HG03469 (cell line): ENCODE measurements around the gene CENPU.
"Not testable (repeated sequence)": the region's sequence is repeated elsewhere in the genome, so short reads cannot be mapped to it uniquely, and the experiment has no call there.

Experiments used
- ATAC-seq: cut with Tn5 transposase; IDR thresholded peaks from one replicate; pipeline ENCODE4 v1.9.1; 2021; ENCODE audit warnings: mild to moderate bottlenecking, moderate library complexity, moderate number of reproducible peaks; ENCODE audit not compliant: unreplicated experiment

Gene CENPU, protein sequence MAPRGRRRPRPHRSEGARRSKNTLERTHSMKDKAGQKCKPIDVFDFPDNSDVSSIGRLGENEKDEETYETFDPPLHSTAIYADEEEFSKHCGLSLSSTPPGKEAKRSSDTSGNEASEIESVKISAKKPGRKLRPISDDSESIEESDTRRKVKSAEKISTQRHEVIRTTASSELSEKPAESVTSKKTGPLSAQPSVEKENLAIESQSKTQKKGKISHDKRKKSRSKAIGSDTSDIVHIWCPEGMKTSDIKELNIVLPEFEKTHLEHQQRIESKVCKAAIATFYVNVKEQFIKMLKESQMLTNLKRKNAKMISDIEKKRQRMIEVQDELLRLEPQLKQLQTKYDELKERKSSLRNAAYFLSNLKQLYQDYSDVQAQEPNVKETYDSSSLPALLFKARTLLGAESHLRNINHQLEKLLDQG

DNA sequence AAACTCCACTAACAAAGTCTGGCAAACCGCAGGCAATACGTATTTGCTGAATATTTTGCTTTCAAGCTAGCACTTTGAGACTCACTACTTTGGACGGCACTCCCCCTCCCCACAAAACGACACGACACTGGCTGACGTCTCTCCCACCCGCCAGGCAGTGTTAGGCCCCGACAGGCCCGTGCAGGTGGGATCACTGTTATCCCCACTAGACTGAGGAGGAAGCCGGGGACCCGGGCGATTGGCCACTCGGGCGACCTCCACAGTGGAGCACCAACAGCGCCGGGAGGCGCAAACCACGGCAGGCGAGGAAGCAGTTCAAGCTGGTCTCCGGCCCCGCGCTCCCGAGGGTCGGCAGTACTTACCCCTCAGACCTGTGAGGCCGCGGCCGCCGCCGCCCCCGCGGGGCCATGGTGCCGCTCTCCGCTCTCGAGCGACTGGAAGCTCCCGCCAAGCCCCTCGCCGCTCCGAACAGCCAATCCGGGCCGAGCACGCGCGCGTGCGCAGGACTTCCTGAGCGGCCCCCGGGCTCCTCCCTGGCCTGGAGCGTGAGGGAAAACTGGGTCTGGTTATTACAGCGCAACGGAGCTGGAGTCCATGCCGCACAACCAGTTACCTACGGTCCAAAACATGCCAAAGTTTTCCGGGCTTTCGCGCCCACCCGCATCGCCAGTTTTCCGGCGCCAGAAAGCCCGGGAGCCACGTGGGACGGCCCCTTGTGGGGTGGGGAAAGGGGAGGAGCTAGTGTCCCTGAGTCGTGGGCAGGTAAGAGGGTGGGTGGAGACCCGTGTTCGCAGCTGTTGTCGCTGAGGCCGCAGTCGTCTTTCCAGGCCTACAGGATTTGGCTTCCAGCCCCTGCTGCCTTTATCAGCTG lies at the start of gene CENPU:
Gene CENPU, minus strand, starts transcription at position 443 of the 871 bp plus-strand sequence. Its CDS starts 34 bp downstream, at position 409.
- peak; percentile 92 for ATAC-seq

DNA sequence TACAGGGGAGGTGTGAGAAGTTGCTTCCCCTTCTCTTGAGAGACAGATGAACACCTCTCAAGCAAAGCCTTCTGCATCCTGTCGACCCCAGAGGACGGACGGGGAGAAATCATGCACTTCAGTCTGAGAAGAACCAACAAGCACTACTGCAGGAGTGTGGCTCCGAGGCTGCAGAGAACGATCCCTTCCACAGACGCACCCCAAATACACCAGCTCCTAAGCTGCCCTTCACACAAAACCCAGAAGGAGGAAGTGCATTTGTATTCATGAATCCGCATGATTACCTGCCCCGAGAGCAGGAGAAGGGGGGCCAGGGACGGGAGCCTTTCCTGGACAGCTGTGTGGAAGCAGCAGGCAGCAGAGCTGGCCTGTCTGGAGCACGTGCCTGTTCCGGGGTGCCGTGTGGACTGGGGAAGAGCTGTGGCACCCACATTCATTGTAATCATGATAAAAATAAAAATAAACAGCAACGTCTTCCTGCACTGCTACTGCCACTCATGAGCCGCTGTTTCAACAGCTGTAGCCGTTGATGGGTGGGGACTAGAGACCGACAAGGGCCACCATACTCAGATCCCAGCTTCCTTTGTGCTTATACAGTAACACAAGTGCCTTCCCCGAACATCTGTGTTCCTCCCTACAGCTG lies 49.0 kb upstream of the CENPU start:
- no peak for ATAC-seq

DNA sequence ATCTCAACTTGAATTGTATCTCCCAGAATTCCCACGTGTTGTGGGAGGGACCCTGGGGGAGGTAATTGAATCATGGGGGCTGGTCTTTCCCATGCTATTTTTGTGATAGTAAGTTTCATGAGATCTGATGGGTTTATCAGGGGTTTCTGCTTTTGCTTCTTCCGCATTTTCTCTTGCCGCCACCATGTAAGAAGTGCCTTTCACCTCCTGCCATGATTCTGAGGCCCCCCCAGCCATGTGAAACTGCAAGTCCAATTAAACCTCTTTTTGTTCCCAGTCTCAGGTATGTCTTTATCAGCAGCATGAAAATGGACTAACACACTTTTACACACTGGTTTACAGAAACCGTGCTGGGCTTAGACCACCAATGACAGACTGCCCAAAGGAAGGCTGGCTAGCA lies 45.3 kb upstream of the CENPU start:
- ATAC-seq = not testable (repeated sequence)

DNA sequence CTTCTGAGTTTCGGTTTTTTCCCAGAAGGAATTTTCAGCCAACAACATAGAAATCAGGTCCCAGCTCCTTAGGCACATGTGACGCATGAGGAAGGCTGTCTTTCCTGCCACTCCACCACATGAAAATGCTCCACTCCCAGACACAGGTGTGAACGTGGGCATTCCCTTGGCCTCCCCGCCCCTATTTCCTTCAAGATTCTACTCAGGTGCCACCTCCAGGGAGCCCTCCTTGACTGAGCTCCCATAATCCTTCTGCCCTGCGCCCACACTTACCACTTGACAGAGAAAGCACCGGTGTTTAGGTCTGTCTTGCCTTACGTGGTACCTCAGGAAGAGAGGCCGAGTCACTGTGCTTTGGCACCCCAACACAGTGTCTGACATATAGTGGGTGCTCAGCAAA lies 44.4 kb upstream of the CENPU start:
- ATAC-seq = no peak

DNA sequence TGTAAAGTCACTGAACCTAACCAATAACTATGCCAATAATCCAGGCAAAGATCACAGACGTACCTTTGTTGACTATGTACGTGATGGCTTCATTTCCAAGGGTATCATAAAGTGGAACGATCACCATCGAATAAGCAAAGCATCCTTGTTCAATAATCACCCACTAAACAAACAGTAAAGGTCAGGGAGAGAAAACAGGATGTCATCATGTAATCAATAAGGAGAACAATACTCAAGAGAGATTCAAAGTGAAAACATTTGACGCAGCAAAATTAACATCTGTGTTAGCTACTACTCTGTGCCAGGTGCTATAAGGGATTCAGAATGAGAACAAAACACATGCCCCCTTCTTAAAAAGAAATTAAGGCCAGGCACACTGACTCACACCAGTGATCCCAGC lies 42.9 kb upstream of the CENPU start:
- no peak for ATAC-seq

DNA sequence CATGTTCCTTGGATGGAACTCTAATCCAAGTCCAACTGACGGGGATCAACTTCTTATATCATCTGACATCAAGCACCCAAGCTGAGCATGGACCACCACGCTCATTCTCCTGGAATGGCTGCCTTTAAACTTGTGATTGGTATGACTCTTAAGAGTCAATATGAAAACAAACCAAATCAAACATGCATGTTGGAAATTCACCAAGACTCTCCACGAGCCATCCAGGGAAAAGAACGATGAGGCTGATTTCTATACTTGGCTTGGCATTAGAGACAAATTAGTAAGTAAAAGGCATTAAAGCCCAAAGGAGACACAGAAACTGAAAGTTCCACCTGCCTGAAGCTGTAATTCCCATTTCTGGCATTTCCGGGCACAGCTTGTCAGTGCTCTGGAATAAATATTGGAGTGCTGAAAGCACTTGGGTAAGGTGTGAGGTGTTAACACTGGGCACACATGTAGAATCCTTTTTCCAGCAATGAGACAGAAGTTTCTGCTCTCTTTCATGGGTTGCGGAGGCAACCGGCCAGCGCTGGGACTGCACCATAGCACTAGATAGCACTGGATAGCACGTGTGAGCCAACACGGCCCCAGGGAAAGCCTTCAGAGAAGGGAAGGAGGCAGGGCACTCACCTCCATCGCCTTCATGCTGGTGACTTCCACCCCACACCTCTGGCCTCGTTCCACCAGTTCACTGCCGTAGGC lies 42.1 kb upstream of the CENPU start:
- ATAC-seq = no peak

DNA sequence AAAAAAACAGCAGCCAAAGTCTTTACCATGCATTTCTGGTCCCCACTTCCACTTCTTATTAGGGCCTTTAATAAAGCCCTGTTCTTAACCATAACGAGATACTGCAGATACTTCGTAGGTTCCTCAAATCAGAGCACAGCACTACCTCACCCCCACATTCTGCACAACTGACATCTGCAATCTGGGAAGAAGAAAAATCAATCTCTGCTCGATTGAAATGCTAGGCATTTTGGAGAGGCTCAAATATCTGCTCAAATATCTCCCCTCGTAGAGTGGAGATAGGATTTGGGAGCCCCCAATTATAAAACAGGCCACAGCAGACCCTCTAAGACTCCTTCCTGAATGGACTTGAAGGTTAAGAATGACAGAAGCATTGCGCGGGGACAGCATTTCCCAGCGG lies 40.3 kb upstream of the CENPU start:
- no peak for ATAC-seq

DNA sequence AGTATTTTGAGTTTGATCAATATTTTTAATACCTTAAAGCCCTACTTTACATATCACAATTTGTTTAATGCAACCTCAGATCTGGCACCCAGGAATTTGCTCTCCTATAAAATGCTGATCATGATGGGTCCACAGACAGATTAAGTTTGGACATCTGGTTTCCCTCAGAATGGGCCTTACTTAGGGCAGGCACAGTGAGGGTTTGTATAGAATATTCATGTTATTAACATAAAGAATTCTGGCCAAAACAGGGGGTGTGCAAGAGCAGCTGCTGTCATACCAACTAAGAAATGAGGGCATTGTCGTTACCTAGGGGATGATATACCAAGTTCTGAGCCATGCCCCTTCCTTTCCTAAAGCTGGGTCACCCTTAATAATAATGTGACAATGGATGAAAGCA lies 37.5 kb upstream of the CENPU start:
- no peak for ATAC-seq

DNA sequence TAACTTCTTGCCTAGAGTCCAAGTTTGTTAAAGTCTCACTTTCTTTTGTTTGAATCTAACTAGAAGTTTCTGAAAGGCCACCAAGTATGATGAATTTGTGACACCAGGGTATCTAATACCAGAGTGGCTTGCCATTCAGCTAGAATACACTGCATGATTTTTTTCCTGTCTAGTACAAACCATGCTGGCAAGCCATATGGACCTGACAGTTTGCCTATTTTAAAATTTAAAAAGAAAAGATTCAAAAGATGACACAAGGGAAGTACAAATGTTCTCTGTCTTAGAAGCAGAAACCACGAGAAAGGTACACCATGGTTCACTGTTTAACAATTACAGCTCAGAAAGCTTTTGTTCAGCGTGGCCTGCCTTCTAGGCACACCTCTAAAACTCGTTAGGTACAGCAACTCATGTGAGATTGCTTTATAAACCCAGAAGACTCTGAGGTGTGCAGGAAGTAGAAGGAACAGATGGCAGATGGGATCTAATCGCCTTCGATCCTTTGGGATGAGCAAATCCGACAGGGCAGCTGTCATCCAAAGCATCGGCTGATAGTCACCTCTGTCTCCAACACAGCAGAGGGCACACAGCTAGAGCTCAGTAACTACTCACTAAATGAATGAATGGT lies 35.4 kb upstream of the CENPU start:
- no peak for ATAC-seq

DNA sequence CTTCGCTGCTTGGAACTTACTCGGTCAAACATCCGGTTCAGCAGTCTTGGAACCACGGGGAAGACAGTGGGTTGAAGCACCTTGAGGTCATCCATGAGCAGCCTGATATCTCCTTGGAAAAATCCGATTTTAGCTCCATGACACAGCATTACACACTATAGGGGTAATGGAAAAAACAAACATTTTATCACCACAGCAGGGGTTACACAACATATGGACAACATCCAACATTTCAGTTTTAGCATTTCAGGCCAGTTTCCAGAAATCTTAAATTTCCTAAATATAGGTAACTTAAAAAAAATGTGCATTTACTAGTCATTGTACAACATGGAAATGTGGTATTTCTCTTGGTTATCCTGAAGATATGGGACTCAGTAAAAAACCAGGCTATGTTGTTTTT lies 34.4 kb upstream of the CENPU start:
- ATAC-seq = no peak

DNA sequence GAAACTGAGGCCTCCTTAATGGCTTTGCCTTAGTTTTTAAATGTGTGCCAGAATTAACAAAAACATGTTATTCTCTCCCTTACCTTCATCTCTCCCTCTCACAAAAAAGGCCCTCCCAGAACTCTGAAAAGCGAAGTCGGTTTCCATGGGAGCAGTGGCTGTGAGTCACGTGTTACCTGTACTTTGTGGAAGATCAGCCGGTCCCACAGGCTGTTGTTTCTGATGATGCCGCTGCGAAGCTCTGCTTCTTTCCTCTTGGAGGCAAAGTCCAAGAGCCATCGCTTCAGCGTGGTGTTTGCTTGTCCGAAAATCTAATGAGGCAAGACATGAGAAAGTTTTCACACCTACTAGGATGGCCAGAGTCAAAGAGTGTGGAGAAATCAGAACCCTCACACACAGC lies 32.5 kb upstream of the CENPU start:
- no peak for ATAC-seq

DNA sequence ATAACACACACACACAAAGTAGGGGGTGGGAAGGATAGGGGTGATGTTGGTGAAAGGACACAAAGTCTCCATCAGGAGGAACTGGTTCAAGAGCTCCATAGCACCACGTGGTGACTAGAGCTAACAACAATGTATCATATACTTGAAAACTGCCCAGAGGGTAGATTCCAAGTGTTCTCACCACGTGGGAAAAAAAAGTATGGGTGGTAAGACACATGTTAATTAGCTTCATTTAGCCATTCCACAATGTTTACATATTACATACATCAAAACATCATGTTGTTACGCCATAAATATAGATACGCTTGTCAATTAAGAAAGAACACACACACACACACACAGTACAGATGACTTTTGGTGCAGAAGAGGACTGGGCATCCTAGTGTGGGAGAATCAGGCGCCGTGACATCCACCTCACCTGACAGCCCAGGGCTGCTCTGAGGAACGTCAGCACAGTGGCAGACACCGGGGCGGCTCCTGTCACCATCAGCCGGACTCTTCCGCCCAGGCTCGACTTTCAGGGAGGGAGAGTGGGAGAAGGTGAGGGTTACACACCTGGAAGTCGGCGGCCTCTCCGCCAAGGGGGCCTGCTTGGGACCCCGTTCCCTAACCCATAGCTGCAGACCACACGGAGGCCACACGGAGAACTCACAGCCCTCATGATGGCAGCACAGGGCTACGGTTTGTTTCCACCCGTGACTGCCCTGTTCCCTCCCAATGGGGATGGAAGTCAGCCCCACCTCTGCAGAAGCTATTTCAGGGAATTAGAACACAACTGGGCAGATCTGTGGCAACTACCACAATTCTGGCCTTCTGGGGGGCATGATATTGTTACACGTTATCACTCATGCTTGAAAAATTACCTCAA lies 31.8 kb upstream of the CENPU start:
- ATAC-seq = no peak

DNA sequence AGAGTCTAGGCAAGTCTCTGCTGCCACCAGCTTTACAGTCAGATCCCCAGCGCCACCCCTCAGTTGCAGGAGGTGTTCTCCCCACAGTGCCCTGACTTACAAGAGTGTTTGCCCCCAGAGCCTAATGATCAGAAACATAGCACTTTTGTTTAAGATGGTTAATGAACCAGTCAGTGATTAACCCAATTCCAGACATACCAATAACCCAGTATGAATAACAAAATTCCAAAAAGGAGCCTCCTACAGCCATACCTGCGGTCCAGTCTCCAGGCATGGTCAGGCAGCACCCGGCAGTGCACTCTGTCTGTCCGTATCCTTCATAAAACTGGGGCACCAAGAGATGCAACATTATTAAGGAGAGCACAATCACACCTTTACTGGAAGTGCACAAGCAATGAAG lies 30.7 kb upstream of the CENPU start:
- ATAC-seq = no peak

DNA sequence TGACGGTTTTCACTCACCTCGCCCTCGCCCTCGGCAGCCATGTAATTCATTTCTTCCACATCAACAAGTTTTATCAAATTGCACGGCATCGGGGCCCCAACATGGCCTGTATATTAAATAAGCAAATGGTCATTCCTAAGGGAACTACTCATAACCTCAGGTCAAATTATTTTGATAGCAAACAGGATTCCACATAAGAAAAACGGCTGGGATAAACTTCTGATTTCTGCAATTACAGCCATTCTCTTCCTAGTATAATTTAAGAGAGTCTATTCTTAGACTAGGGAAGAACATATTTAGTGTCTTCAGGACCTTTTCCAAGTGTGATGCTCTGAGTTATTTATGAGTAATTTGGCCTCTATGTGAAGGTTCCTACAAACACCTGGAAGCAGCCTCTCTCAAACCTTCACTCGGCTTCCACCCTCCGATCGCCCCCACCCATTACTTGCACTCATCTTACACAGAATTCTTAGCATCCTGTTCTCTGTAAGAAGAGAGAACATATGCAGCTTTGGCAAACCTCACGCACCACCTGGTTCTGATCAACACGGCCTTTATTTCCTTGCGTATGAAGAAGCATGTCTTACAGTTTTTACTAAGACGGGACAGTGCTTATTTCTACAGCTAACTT lies 29.4 kb upstream of the CENPU start:
- ATAC-seq = no peak

DNA sequence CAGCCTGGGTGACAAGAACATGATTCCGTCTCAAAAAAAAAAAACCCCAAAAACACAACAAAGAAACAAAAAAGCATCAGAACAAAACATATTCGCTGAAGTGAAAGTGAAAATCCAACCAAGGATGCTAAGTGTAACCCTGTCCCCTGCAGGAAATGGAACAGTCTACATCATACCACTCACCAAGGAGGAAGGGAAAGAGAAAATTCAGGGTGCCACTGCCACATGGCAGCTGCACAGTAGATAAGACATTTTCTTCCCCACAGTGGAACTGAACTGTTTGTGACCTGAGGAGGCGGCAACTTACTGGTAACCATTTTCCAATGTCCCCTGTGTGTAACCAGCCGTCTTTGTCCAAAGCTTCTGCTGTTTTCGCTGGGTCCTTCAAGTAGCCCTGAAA lies 28.2 kb upstream of the CENPU start:
- ATAC-seq = peak; percentile 83

DNA sequence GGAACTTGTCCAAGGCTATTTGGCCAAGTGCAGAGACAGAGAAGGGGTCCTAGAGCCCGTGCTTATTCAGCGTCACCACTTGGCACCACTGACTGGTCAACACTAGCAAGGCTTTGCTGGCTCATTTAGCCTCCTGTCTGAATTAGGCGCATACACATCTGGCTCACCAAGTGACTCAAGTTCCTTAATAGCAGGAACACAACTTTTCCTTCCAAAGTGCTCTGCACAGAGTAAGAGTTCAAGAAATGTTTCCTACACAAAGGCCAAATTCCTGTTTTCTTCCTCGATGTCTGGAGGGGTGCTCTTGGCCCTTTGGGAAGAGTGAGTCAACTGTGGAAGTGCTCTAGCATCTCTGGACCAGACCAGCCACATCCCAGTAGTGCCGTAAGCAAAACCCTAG lies 26.8 kb upstream of the CENPU start:
- no peak for ATAC-seq

DNA sequence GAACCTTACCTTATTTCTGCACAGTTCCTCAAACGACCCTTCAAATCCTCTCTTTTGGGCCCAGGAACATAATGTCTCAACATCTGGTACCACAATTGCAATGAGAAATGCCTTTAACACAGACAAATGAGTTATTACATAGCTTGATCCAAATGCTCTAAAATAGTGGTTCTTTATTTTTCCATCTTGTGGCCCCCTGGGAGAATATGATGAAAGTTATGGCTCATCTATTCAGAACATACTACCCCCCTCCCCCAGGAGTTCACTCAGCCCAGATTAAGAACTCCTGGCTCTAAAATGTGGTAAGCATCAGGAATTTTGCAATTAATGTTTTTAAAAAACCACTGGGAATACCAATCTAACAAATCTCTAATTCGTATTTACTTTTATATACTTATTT lies 23.9 kb upstream of the CENPU start:
- no peak for ATAC-seq

DNA sequence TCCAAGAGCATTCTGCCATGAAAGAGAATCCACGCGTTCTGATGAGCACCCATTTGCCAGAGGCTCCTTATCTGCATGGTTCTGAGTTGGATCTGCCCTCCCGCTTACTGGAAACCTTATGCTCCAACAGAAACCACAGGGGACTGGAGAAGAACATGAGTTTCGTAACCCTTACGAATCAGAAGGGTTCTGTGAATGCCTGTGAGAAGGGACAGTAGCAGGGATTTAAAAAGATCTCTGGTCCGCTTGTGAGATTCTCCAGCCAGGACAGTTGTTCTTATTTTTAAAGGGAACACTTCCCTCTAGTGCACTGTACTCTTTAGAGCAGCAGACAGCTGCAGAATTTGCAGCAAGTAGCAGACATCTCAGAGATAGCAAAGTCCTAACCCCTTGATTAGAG lies 22.5 kb upstream of the CENPU start:
- ATAC-seq = no peak

DNA sequence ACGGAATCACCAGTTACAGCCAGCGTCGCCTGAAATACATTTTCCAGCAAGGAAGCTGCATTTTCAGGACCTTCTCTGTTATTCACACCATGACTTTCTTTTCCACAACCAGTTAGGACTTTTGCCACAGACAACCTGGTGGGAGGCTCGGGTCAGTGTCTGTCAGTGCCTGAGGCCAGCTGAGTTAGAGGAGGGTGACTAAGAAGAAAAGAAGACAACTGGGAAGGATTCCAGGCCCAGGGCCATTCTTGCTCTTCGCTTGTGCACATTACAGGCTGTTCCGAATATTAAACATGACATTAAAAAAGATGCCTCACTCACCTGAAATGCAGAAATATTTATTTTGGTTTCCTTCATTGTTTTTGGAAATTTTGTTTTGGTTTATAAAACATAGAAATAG lies 21.4 kb upstream of the CENPU start:
- ATAC-seq = no peak
